ENCODE results near the gene IREB2. TPM values are rescaled to one million over a fixed set of nuclear protein-coding genes. Genes with fewer than 3 reads are reported as not detected.

The IREB2 gene
- total RNA-seq, 1 experiment from 2014 or later, result 86.4 TPM

GRCh38 chr15:78420766-78421165, 17.2 kb upstream of the IREB2 start:
- no peak for TF ChIP-seq EZH2 (IDR thresholded peaks at IDR 0.05; ENCODE audit: borderline replicate concordance, low read depth, low read length, poor library complexity, severe bottlenecking)
- TF ChIP-seq, protein P1, sequence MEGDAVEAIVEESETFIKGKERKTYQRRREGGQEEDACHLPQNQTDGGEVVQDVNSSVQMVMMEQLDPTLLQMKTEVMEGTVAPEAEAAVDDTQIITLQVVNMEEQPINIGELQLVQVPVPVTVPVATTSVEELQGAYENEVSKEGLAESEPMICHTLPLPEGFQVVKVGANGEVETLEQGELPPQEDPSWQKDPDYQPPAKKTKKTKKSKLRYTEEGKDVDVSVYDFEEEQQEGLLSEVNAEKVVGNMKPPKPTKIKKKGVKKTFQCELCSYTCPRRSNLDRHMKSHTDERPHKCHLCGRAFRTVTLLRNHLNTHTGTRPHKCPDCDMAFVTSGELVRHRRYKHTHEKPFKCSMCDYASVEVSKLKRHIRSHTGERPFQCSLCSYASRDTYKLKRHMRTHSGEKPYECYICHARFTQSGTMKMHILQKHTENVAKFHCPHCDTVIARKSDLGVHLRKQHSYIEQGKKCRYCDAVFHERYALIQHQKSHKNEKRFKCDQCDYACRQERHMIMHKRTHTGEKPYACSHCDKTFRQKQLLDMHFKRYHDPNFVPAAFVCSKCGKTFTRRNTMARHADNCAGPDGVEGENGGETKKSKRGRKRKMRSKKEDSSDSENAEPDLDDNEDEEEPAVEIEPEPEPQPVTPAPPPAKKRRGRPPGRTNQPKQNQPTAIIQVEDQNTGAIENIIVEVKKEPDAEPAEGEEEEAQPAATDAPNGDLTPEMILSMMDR (conservative IDR thresholded peaks at IDR 0.05; ENCODE audit: low read depth, low read length), result no peak
- intact Hi-C loops (cut with micrococcal nuclease; ENCODE audit: unreplicated experiment), result no loop called here
- H3K27me3 ChIP-seq (replicated peaks; ENCODE audit: insufficient read depth, low read depth, low read length, poor library complexity), result no peaks in the 10 kb centered on the region
- H3K4me1 ChIP-seq (ENCODE audit: insufficient read depth, low read length, poor library complexity, severe bottlenecking), result no peaks in the 10 kb centered on the region
- H3K4me3 ChIP-seq (ENCODE audit: low read depth, low read length, poor library complexity, severe bottlenecking), result no peak overlapping the region
- no peak overlapping the region for H3K27ac ChIP-seq (ENCODE audit: low read depth, low read length, poor library complexity, severe bottlenecking)
- BruUV-seq (replicated peaks), result no TSS peak
- ChIA-PET POLR2A (ENCODE audit: low non-redundant PET) (no interaction called here), CTCF (interaction anchor here (0.6 kb wide), 1 partner anchor 34 kb away, joined by 5 read pairs; no protein-coding TSS in a partner anchor)
- no peaks in the 10 kb centered on the region for H3K9me3 ChIP-seq (ENCODE audit: low read depth, low read length, poor library complexity, severe bottlenecking)
- no peaks in the 10 kb centered on the region for H3K36me3 ChIP-seq (ENCODE audit: insufficient read depth, low read length, poor library complexity, severe bottlenecking)
- no peak for DNase-seq (ENCODE audit: low spot score)

DNA sequence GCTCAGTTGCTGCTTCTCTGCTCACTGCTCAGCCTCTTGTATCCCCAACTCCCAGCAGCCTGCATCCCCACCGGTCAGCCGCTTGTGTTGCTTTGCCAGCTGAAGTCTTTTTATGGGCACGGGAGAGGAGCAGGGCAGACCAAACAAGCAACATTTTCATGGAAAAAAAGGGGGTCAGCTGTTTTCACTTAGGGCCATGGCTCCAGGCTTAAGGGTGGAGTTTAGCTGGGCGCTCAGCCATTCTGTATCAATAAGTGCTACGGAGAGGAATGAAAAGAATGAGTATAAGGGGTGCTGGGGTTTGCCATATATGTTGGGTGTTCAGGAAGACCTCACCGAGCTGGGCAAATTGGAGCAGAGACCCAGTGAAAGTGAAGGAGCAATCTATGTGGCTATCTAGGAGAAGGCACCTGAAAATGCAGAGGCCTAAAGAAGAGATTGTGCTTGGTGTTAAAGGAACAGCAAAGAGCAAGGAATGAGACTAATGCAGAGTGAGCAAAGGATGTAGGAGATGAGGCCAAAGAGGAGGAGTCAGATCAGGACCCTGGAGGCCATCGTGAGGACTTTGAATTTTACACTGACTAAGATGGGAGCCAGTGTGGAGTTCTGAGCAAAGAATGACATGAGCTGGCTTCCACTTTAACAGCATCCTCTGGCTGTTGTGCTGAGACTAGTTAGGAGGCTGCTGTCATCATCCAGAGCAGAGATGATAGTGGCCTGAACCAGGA, 16.6 kb upstream of the IREB2 start:
- no peaks in the 10 kb centered on the region for H3K4me1 ChIP-seq (ENCODE audit: insufficient read depth, low read length, poor library complexity, severe bottlenecking)
- BruUV-seq (replicated peaks), result no TSS peak
- CTCF ChIA-PET, result interaction anchor here (0.6 to 2.4 kb wide), 2 partner anchors 34 to 112 kb away, joined by 5 to 17 read pairs; no protein-coding TSS in a partner anchor
- POLR2A ChIA-PET (ENCODE audit: low non-redundant PET), result no interaction called here
- H3K4me3 ChIP-seq (ENCODE audit: low read depth, low read length, poor library complexity, severe bottlenecking), result no peak overlapping the region
- H3K36me3 ChIP-seq (ENCODE audit: insufficient read depth, low read length, poor library complexity, severe bottlenecking), result no peaks in the 10 kb centered on the region
- no peak overlapping the region for H3K27ac ChIP-seq (ENCODE audit: low read depth, low read length, poor library complexity, severe bottlenecking)
- H3K27me3 ChIP-seq (replicated peaks; ENCODE audit: insufficient read depth, low read depth, low read length, poor library complexity), result no peaks in the 10 kb centered on the region
- DNase-seq (ENCODE audit: low spot score), result no peak
- no peaks in the 10 kb centered on the region for H3K9me3 ChIP-seq (ENCODE audit: low read depth, low read length, poor library complexity, severe bottlenecking)
- no peak for TF ChIP-seq EZH2 (IDR thresholded peaks at IDR 0.05; ENCODE audit: borderline replicate concordance, low read depth, low read length, poor library complexity, severe bottlenecking)
- TF ChIP-seq, protein P1 (conservative IDR thresholded peaks at IDR 0.05; ENCODE audit: low read depth, low read length), result no peak
- intact Hi-C loops (cut with micrococcal nuclease; ENCODE audit: unreplicated experiment), result no loop called here

GRCh38 chr15:78422571-78423340, 15.3 kb upstream of the IREB2 start:
- CTCF ChIA-PET, result interaction anchor here (0.6 to 2.4 kb wide), 9 partner anchors 13 to 985 kb away, joined by 3 to 17 read pairs (median 4); partner anchors contain the start of genes IREB2 and SKIC8
- Histone ChIP-seq H3K27me3 (replicated peaks; ENCODE audit: insufficient read depth, low read depth, low read length, poor library complexity) (no peaks in the 10 kb centered on the region), H3K4me3 (ENCODE audit: low read depth, low read length, poor library complexity, severe bottlenecking) (no peak overlapping the region), H3K36me3 (ENCODE audit: insufficient read depth, low read length, poor library complexity, severe bottlenecking) (no peaks in the 10 kb centered on the region), H3K27ac (ENCODE audit: low read depth, low read length, poor library complexity, severe bottlenecking) (no peak overlapping the region), H3K4me1 (ENCODE audit: insufficient read depth, low read length, poor library complexity, severe bottlenecking) (no peaks in the 10 kb centered on the region), H3K9me3 (ENCODE audit: low read depth, low read length, poor library complexity, severe bottlenecking) (no peaks in the 10 kb centered on the region)
- TF ChIP-seq, protein P1 (conservative IDR thresholded peaks at IDR 0.05; ENCODE audit: low read depth, low read length), result peak; percentile 94
- no peak for TF ChIP-seq EZH2 (IDR thresholded peaks at IDR 0.05; ENCODE audit: borderline replicate concordance, low read depth, low read length, poor library complexity, severe bottlenecking)
- no TSS peak for BruUV-seq (replicated peaks)
- POLR2A ChIA-PET (ENCODE audit: low non-redundant PET), result interaction anchor here (0.5 to 0.6 kb wide), 2 partner anchors 16 to 105 kb away, joined by 4 to 10 read pairs; no protein-coding TSS in a partner anchor
- DNase-seq (ENCODE audit: low spot score), result peak; percentile 66
- intact Hi-C loops (cut with micrococcal nuclease; ENCODE audit: unreplicated experiment), result loop anchor here (1.0 kb wide), 1 partner anchor 114 kb away; no protein-coding TSS in a partner anchor
